ENCODE measurements around the gene TMEM213.
"Not testable (repeated sequence)": the region's sequence is repeated elsewhere in the genome, so short reads cannot be mapped to it uniquely, and the experiment has no call there.

TMEM213 gene

GRCh38 chr7:138804618-138805017 is 6.8 kb downstream of the TMEM213 start:
- H3K4me3 ChIP-seq (ENCODE audit: low read depth, low read length), result no peak overlapping the region
- TF ChIP-seq CTCF (IDR thresholded peaks at IDR 0.05; ENCODE audit: control insufficient read depth, extremely low read depth, insufficient read depth), result no peak
- no peak for DNase-seq (ENCODE audit: low read depth)

GRCh38 chr7:138809346-138809745 is 11.6 kb downstream of the TMEM213 start:
- TF ChIP-seq CTCF (IDR thresholded peaks at IDR 0.05; ENCODE audit: control insufficient read depth, extremely low read depth, insufficient read depth), result no peak
- DNase-seq (ENCODE audit: low read depth), result no peak
- no peak overlapping the region for H3K4me3 ChIP-seq (ENCODE audit: low read depth, low read length)

GRCh38 chr7:138811327-138811726 is 13.5 kb downstream of the TMEM213 start:
- not testable (repeated sequence) for DNase-seq (ENCODE audit: low read depth); H3K4me3 ChIP-seq (ENCODE audit: low read depth, low read length)

GRCh38 chr7:138813945-138814344 is 16.2 kb downstream of the TMEM213 start:
- TF ChIP-seq CTCF (IDR thresholded peaks at IDR 0.05; ENCODE audit: control insufficient read depth, extremely low read depth, insufficient read depth), result no peak
- no peak for DNase-seq (ENCODE audit: low read depth)

GRCh38 chr7:138814816-138815332 is 17.1 kb downstream of the TMEM213 start:
- no peak for TF ChIP-seq CTCF (IDR thresholded peaks at IDR 0.05; ENCODE audit: control insufficient read depth, extremely low read depth, insufficient read depth)
- H3K4me3 ChIP-seq (ENCODE audit: low read depth, low read length), result no peak overlapping the region
- DNase-seq (ENCODE audit: low read depth), result no peak

More at GRCh38 chr7:138813945-138814344, 16.2 kb downstream of the TMEM213 start:
- H3K4me3 ChIP-seq (ENCODE audit: low read depth, low read length), result no peak overlapping the region

GRCh38 chr7:138816650-138817049 is 18.9 kb downstream of the TMEM213 start:
- no peak overlapping the region for H3K4me3 ChIP-seq (ENCODE audit: low read depth, low read length)
- no peak for DNase-seq (ENCODE audit: low read depth)
- TF ChIP-seq CTCF (IDR thresholded peaks at IDR 0.05; ENCODE audit: control insufficient read depth, extremely low read depth, insufficient read depth), result no peak

- DNase-seq (ENCODE audit: low read depth), result no peak
- no peak overlapping the region for H3K4me3 ChIP-seq (ENCODE audit: low read depth, low read length)
- TF ChIP-seq CTCF (IDR thresholded peaks at IDR 0.05; ENCODE audit: control insufficient read depth, extremely low read depth, insufficient read depth), result no peak
Measured at GRCh38 chr7:138819625-138820024, 21.8 kb downstream of the TMEM213 start.
